NCI-H748 (cell line): Measurements from ENCODE around the gene HTR2A.
"Not testable (repeated sequence)": the region's sequence is repeated elsewhere in the genome, so short reads cannot be mapped to it uniquely, and the experiment has no call there.

Source experiments
- DNase-seq: peaks from one replicate; lab custom pipeline; 2025; ENCODE audit not compliant: unreplicated experiment; lab: John Stamatoyannopoulos, UW

Gene HTR2A

GRCh38 chr13:46812301-46812797, 84.5 kb downstream of the HTR2A start:
- no peak for DNase-seq

GRCh38 chr13:46810440-46810839, 86.4 kb downstream of the HTR2A start:
- no peak for DNase-seq

- not testable (repeated sequence) for DNase-seq
Measured at GRCh38 chr13:46804921-46805320, 91.9 kb downstream of the HTR2A start.

- DNase-seq, result no peak
Measured at GRCh38 chr13:46804391-46804815, 92.5 kb downstream of the HTR2A start.

- no peak for DNase-seq
Measured at GRCh38 chr13:46803586-46803985, 93.3 kb downstream of the HTR2A start.

- DNase-seq, result no peak
Measured at GRCh38 chr13:46801858-46802257, 95.0 kb downstream of the HTR2A start.

- DNase-seq, result no peak
Measured at GRCh38 chr13:46799139-46799538, 97.7 kb downstream of the HTR2A start.

GRCh38 chr13:46797501-46798237, 99.2 kb downstream of the HTR2A start:
- no peak for DNase-seq

GRCh38 chr13:46796515-46797474, 100.1 kb downstream of the HTR2A start, which contains the start of gene ESD:
TSS of gene ESD (minus strand) at chr13:46797161. CDS start at chr13:46791413, 5,748 bp downstream.
- DNase-seq, result peak; percentile 93

GRCh38 chr13:46796129-46796514, 100.7 kb downstream of the HTR2A start:
- no peak for DNase-seq

GRCh38 chr13:46795321-46795720, 101.5 kb downstream of the HTR2A start:
- no peak for DNase-seq

- DNase-seq, result no peak
Measured at GRCh38 chr13:46783504-46783903, 113.3 kb downstream of the HTR2A start.

GRCh38 chr13:46782691-46783090, 114.2 kb downstream of the HTR2A start:
- DNase-seq, result no peak

GRCh38 chr13:46782066-46782465, 114.8 kb downstream of the HTR2A start:
- no peak for DNase-seq
